PFSK-1 (cell line): Measurements from ENCODE around the gene EYA3.

Experiments used
- POLR2AphosphoS5 ChIP-seq: IDR thresholded peaks from 2 replicates; pipeline ENCODE4 v1.6.1; 2012; ENCODE audit warnings: low read depth, mild to moderate bottlenecking, control low read depth, low read length, moderate library complexity
- SIN3A ChIP-seq: IDR thresholded peaks from 2 replicates; pipeline ENCODE4 v1.6.1; 2012; ENCODE audit warnings: mild to moderate bottlenecking, low read length, moderate library complexity, borderline replicate concordance; ENCODE audit not compliant: insufficient read depth
- TAF1 ChIP-seq: IDR thresholded peaks from 2 replicates; pipeline ENCODE4 v1.6.1; 2012; ENCODE audit warnings: low read length, control low read depth, borderline replicate concordance; ENCODE audit not compliant: insufficient read depth
- TF ChIP-seq, protein P1 (sequence below), 2 experiments: IDR thresholded peaks; 2 replicates each; pipeline versions ENCODE4 v1.6.1 to v1.8.0; 2011 to 2012; ENCODE audit warnings: low read depth in 2 of 2, low read length in 2 of 2, control low read depth in 1 of 2, inconsistent platforms in 1 of 2, mild to moderate bottlenecking in 1 of 2, moderate library complexity in 1 of 2; ENCODE audit not compliant: insufficient read depth in 1 of 2

DNA sequence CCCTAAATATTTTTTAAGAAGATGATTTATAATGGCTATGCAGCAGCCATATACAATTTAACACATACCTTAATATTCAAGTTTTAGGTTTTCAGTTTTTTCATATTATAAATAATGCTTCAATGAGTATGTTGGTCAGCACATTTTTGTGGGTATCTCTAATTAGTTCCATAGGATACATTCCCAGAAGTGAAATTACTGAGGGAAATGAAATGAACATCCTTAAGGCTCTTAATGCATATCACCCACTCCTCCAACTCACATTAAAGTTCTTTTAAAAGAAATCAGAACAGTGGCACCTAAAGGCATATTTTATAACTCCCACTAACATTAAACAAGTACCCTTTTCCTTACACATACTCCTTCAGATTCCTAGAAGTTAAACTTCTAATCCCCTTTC, 56.1 kb downstream of the EYA3 start:
- no peak for TF ChIP-seq POLR2AphosphoS5
- no peak for TF ChIP-seq TAF1
- TF ChIP-seq SIN3A, result no peak
- TF ChIP-seq, protein P1, sequence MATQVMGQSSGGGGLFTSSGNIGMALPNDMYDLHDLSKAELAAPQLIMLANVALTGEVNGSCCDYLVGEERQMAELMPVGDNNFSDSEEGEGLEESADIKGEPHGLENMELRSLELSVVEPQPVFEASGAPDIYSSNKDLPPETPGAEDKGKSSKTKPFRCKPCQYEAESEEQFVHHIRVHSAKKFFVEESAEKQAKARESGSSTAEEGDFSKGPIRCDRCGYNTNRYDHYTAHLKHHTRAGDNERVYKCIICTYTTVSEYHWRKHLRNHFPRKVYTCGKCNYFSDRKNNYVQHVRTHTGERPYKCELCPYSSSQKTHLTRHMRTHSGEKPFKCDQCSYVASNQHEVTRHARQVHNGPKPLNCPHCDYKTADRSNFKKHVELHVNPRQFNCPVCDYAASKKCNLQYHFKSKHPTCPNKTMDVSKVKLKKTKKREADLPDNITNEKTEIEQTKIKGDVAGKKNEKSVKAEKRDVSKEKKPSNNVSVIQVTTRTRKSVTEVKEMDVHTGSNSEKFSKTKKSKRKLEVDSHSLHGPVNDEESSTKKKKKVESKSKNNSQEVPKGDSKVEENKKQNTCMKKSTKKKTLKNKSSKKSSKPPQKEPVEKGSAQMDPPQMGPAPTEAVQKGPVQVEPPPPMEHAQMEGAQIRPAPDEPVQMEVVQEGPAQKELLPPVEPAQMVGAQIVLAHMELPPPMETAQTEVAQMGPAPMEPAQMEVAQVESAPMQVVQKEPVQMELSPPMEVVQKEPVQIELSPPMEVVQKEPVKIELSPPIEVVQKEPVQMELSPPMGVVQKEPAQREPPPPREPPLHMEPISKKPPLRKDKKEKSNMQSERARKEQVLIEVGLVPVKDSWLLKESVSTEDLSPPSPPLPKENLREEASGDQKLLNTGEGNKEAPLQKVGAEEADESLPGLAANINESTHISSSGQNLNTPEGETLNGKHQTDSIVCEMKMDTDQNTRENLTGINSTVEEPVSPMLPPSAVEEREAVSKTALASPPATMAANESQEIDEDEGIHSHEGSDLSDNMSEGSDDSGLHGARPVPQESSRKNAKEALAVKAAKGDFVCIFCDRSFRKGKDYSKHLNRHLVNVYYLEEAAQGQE (IDR thresholded peaks at IDR 0.05; ENCODE audit: insufficient read depth in 1 of 2, low read depth in 2 of 2, low read length in 2 of 2), result no peak
